ENCODE results near the gene HS3ST3A1.

HS3ST3A1 gene

DNA sequence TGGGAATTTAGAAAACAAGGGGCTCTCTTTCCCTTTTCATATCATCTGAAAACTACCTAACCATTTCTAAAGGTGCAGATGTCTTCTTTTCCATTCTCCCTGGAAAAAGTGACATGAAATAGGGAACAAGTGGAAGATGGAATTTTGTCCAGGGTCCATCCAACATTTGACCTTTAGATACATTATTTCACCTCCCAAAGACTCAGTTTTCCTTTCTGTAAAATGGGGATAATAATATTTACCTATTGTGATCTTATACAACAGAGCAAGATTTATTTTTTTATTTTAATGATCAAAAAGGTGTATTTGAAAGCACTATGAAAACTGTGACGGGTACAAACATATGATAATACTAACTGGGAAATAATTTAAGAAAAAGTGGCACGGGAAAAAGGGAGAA, 106.3 kb downstream of the HS3ST3A1 start:
- no peak for DNase-seq
- H2BK120ac ChIP-seq (ENCODE audit: low read depth, low read length): no peak overlapping the region
- no peaks in the 10 kb centered on the region for H3K79me2 ChIP-seq (ENCODE audit: control insufficient read depth, insufficient read depth, low read length)
- H3K27ac ChIP-seq (ENCODE audit: low read depth, low read length): no peak overlapping the region
- no peak overlapping the region for H3K4me3 ChIP-seq (ENCODE audit: low read length)
- H4K8ac ChIP-seq (ENCODE audit: low read depth, low read length): no peak overlapping the region
- H3K27me3 ChIP-seq (ENCODE audit: insufficient read depth, low read length, poor library complexity): no peaks in the 10 kb centered on the region
- no peaks in the 10 kb centered on the region for H3K4me1 ChIP-seq (ENCODE audit: control insufficient read depth, low read depth, low read length)
- H3K56ac ChIP-seq (ENCODE audit: low read length): no peak overlapping the region
- H2BK5ac ChIP-seq (ENCODE audit: low read length): no peak overlapping the region
- no peak overlapping the region for H2BK15ac ChIP-seq (replicated peaks; ENCODE audit: low read depth)
- H3K4me2 ChIP-seq (ENCODE audit: low read length): no peak overlapping the region
- 100% methylated on average over 1 of the region's 2 CpGs for WGBS (ENCODE audit: extremely low coverage, insufficient coverage, low lambda C conversion rate)
- no peak overlapping the region for H4K5ac ChIP-seq (ENCODE audit: low read length)
- H3K9ac ChIP-seq (ENCODE audit: low read length): no peak overlapping the region
- H3K79me1 ChIP-seq (ENCODE audit: low read length): no peaks in the 10 kb centered on the region
- no peak overlapping the region for H2AK5ac ChIP-seq (ENCODE audit: low read length)
- no peak overlapping the region for H3K18ac ChIP-seq (ENCODE audit: low read length)
- no peaks in the 10 kb centered on the region for H3K36me3 ChIP-seq (ENCODE audit: control insufficient read depth, insufficient read depth, low read length)
- H3K4ac ChIP-seq (ENCODE audit: low read depth, low read length): no peak overlapping the region
- H3K23ac ChIP-seq (ENCODE audit: low read length): no peak overlapping the region

DNA sequence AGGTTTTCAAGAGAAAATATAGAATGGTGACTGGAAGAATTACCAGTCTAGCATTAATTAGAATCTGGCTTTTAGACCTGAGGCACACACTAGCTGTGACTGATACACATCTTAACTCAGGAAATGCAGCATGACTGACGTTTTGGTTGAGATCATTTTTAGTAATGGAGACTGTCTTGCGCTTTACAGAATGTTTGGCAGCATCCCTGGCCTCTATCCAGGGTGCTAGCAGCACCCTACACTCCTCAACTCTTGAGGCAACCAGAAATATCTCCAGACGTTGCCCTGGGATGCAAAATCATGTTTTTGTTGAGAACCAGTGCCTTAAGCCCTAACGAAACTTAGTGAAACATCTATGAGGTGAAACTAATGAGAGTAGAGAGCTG, 109.0 kb downstream of the HS3ST3A1 start:
- H4K8ac ChIP-seq (ENCODE audit: low read depth, low read length): no peak overlapping the region
- no CpG with 5 or more reads among the region's 4 CpGs for WGBS (ENCODE audit: extremely low coverage, insufficient coverage, low lambda C conversion rate)
- no peak overlapping the region for H3K18ac ChIP-seq (ENCODE audit: low read length)
- no peak for DNase-seq
- no peak overlapping the region for H2BK15ac ChIP-seq (replicated peaks; ENCODE audit: low read depth)
- no peak overlapping the region for H2BK120ac ChIP-seq (ENCODE audit: low read depth, low read length)
- no peak overlapping the region for H2AK5ac ChIP-seq (ENCODE audit: low read length)
- no peak overlapping the region for H3K9ac ChIP-seq (ENCODE audit: low read length)
- no peak overlapping the region for H3K4me2 ChIP-seq (ENCODE audit: low read length)
- no peak overlapping the region for H3K56ac ChIP-seq (ENCODE audit: low read length)
- no peak overlapping the region for H2BK5ac ChIP-seq (ENCODE audit: low read length)
- H3K79me1 ChIP-seq (ENCODE audit: low read length): no peaks in the 10 kb centered on the region
- no peaks in the 10 kb centered on the region for H3K27me3 ChIP-seq (ENCODE audit: insufficient read depth, low read length, poor library complexity)
- H3K4me1 ChIP-seq (ENCODE audit: control insufficient read depth, low read depth, low read length): no peaks in the 10 kb centered on the region
- no peaks in the 10 kb centered on the region for H3K79me2 ChIP-seq (ENCODE audit: control insufficient read depth, insufficient read depth, low read length)
- H3K4ac ChIP-seq (ENCODE audit: low read depth, low read length): no peak overlapping the region
- no peak overlapping the region for H4K5ac ChIP-seq (ENCODE audit: low read length)
- no peak overlapping the region for H3K4me3 ChIP-seq (ENCODE audit: low read length)
- H3K36me3 ChIP-seq (ENCODE audit: control insufficient read depth, insufficient read depth, low read length): no peaks in the 10 kb centered on the region
- no peak overlapping the region for H3K27ac ChIP-seq (ENCODE audit: low read depth, low read length)
- H3K23ac ChIP-seq (ENCODE audit: low read length): no peak overlapping the region

GRCh38 chr17:13491916-13492736, 109.6 kb downstream of the HS3ST3A1 start:
- Histone ChIP-seq H3K27me3 (ENCODE audit: insufficient read depth, low read length, poor library complexity) (no peaks in the 10 kb centered on the region), H2BK15ac (replicated peaks; ENCODE audit: low read depth) (no peak overlapping the region), H3K23ac (ENCODE audit: low read length) (no peak overlapping the region), H2AK5ac (ENCODE audit: low read length) (no peak overlapping the region), H3K18ac (ENCODE audit: low read length) (no peak overlapping the region), H3K36me3 (ENCODE audit: control insufficient read depth, insufficient read depth, low read length) (no peaks in the 10 kb centered on the region), H2BK120ac (ENCODE audit: low read depth, low read length) (no peak overlapping the region), H3K79me2 (ENCODE audit: control insufficient read depth, insufficient read depth, low read length) (no peaks in the 10 kb centered on the region), H3K79me1 (ENCODE audit: low read length) (no peaks in the 10 kb centered on the region), H3K4me1 (ENCODE audit: control insufficient read depth, low read depth, low read length) (no peaks in the 10 kb centered on the region), H3K27ac (ENCODE audit: low read depth, low read length) (no peak overlapping the region), H3K4me2 (ENCODE audit: low read length) (no peak overlapping the region), H2BK5ac (ENCODE audit: low read length) (no peak overlapping the region), H3K4ac (ENCODE audit: low read depth, low read length) (no peak overlapping the region), H3K56ac (ENCODE audit: low read length) (no peak overlapping the region), H4K8ac (ENCODE audit: low read depth, low read length) (no peak overlapping the region), H3K4me3 (ENCODE audit: low read length) (no peak overlapping the region), H4K5ac (ENCODE audit: low read length) (no peak overlapping the region), H3K9ac (ENCODE audit: low read length) (no peak overlapping the region)
- no peak for DNase-seq
- WGBS (ENCODE audit: extremely low coverage, insufficient coverage, low lambda C conversion rate): no CpG with 5 or more reads among the region's 7 CpGs

- Histone ChIP-seq H4K5ac (ENCODE audit: low read length) (no peak overlapping the region), H3K23ac (ENCODE audit: low read length) (no peak overlapping the region), H3K4ac (ENCODE audit: low read depth, low read length) (no peak overlapping the region), H3K9ac (ENCODE audit: low read length) (no peak overlapping the region), H4K8ac (ENCODE audit: low read depth, low read length) (no peak overlapping the region), H2BK5ac (ENCODE audit: low read length) (no peak overlapping the region), H3K27ac (ENCODE audit: low read depth, low read length) (no peak overlapping the region), H3K79me1 (ENCODE audit: low read length) (no peaks in the 10 kb centered on the region), H3K56ac (ENCODE audit: low read length) (no peak overlapping the region), H3K79me2 (ENCODE audit: control insufficient read depth, insufficient read depth, low read length) (no peaks in the 10 kb centered on the region), H2BK120ac (ENCODE audit: low read depth, low read length) (no peak overlapping the region), H3K36me3 (ENCODE audit: control insufficient read depth, insufficient read depth, low read length) (no peaks in the 10 kb centered on the region), H3K4me1 (ENCODE audit: control insufficient read depth, low read depth, low read length) (no peaks in the 10 kb centered on the region), H3K4me3 (ENCODE audit: low read length) (no peak overlapping the region), H2AK5ac (ENCODE audit: low read length) (no peak overlapping the region), H3K27me3 (ENCODE audit: insufficient read depth, low read length, poor library complexity) (no peaks in the 10 kb centered on the region), H2BK15ac (replicated peaks; ENCODE audit: low read depth) (no peak overlapping the region), H3K4me2 (ENCODE audit: low read length) (no peak overlapping the region), H3K18ac (ENCODE audit: low read length) (no peak overlapping the region)
- WGBS (ENCODE audit: extremely low coverage, insufficient coverage, low lambda C conversion rate): 100% methylated on average over 1 of the region's 1 CpG
- no peak for DNase-seq
Observed at GRCh38 chr17:13491491-13491890, 110.2 kb downstream of the HS3ST3A1 start.

DNA sequence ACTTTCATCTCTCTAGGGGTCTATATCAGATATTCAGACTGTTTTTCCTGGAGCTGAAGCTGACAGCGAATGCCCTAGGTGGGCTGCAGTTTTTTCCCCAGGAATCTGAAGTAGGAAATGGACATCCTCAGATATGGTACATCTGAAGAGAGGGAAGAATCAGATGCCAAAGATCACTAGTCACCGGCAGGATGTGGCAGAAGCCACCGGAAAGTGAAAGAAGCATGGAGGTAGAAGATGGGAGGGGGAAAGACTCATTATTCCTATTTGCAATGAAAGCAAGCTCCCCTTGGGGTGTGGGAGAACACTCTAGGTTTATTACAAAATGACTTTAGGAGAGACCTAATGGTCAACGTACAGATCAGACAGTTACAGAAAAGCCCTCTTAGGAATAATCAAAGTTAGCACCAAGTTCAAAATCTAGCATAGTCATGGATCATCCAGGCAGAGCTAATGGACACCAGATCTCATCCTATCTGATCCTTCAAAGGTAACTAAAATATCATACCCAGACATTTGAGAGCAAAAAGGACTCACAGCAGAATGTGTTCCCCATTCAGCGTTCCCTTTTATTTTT, 110.7 kb downstream of the HS3ST3A1 start:
- WGBS (ENCODE audit: extremely low coverage, insufficient coverage, low lambda C conversion rate): no CpG with 5 or more reads among the region's 5 CpGs
- Histone ChIP-seq H4K8ac (ENCODE audit: low read depth, low read length) (no peak overlapping the region), H3K27ac (ENCODE audit: low read depth, low read length) (no peak overlapping the region), H3K4me3 (ENCODE audit: low read length) (no peak overlapping the region), H3K4ac (ENCODE audit: low read depth, low read length) (no peak overlapping the region), H3K9ac (ENCODE audit: low read length) (no peak overlapping the region), H3K79me2 (ENCODE audit: control insufficient read depth, insufficient read depth, low read length) (no peaks in the 10 kb centered on the region), H3K18ac (ENCODE audit: low read length) (no peak overlapping the region), H3K79me1 (ENCODE audit: low read length) (no peaks in the 10 kb centered on the region), H2AK5ac (ENCODE audit: low read length) (no peak overlapping the region), H2BK120ac (ENCODE audit: low read depth, low read length) (no peak overlapping the region), H3K36me3 (ENCODE audit: control insufficient read depth, insufficient read depth, low read length) (no peaks in the 10 kb centered on the region), H3K56ac (ENCODE audit: low read length) (no peak overlapping the region), H3K23ac (ENCODE audit: low read length) (no peak overlapping the region), H3K4me1 (ENCODE audit: control insufficient read depth, low read depth, low read length) (no peaks in the 10 kb centered on the region), H2BK5ac (ENCODE audit: low read length) (no peak overlapping the region), H2BK15ac (replicated peaks; ENCODE audit: low read depth) (no peak overlapping the region), H3K27me3 (ENCODE audit: insufficient read depth, low read length, poor library complexity) (no peaks in the 10 kb centered on the region), H3K4me2 (ENCODE audit: low read length) (no peak overlapping the region), H4K5ac (ENCODE audit: low read length) (no peak overlapping the region)
- peak; percentile 15 for DNase-seq

All from mesendoderm (in vitro differentiated cells).